DND-41 (cell line): Measurements from ENCODE around the gene CIDEA.

Experiments used
- ATAC-seq: fragments of 200-7000 bp; cut with Tn5 transposase; 3 replicates; pipeline ENCODE4 v1.9.1; 2021; ENCODE audit warnings: low read depth; ENCODE audit not compliant: insufficient read depth
- DNase-seq: peaks from one replicate; pipeline ENCODE4 v3.0.0-alpha.2; 2020
- H2AFZ ChIP-seq: 2 replicates; pipeline ENCODE4 v1.6.0; 2012; ENCODE audit warnings: low read depth, low read length
- H3K27ac ChIP-seq: 2 replicates; pipeline ENCODE4 v1.5.1; 2012; ENCODE audit warnings: low read length, inconsistent platforms
- H3K27me3 ChIP-seq: fragments of 200-600 bp; sonication (generic); 2 replicates; pipeline ENCODE4 v1.6.0; 2012; ENCODE audit warnings: low read length, mild to moderate bottlenecking, inconsistent platforms; ENCODE audit not compliant: insufficient read depth, poor library complexity
- H3K36me3 ChIP-seq: 2 replicates; pipeline ENCODE4 v1.5.1; 2012; ENCODE audit warnings: low read length, inconsistent platforms; ENCODE audit not compliant: insufficient read depth
- H3K4me1 ChIP-seq: 2 replicates; pipeline ENCODE4 v1.5.1; 2012; ENCODE audit warnings: mild to moderate bottlenecking, low read length; ENCODE audit not compliant: insufficient read depth
- H3K4me2 ChIP-seq: 2 replicates; pipeline ENCODE4 v1.6.0; 2012; ENCODE audit warnings: mild to moderate bottlenecking, moderate library complexity, low read length, inconsistent platforms; ENCODE audit not compliant: insufficient read depth
- H3K4me3 ChIP-seq, 2 experiments: fragments of 200-600 bp in 1 of 2; shearing (Covaris generic) in 1 of 2; 2 replicates each; pipeline ENCODE4 v1.5.1; 2012 to 2016; ENCODE audit warnings: inconsistent platforms in 2 of 2, low read length in 2 of 2, mild to moderate bottlenecking in 2 of 2, low read depth in 1 of 2, moderate library complexity in 1 of 2
- H3K79me2 ChIP-seq: 2 replicates; pipeline ENCODE4 v1.6.0; 2012; ENCODE audit warnings: low read length, inconsistent platforms; ENCODE audit not compliant: insufficient read depth
- H3K9ac ChIP-seq: 2 replicates; pipeline ENCODE4 v1.6.0; 2012; ENCODE audit warnings: low read depth, mild to moderate bottlenecking, inconsistent platforms, low read length, moderate library complexity
- H3K9me3 ChIP-seq: 2 replicates; pipeline ENCODE4 v1.5.1; 2012; ENCODE audit warnings: low read length, moderate library complexity, mild to moderate bottlenecking, inconsistent platforms; ENCODE audit not compliant: insufficient read depth, severe bottlenecking
- H4K20me1 ChIP-seq: 2 replicates; pipeline ENCODE4 v1.6.0; 2012; ENCODE audit warnings: low read length; ENCODE audit not compliant: insufficient read depth
- CTCF ChIP-seq: IDR thresholded peaks from 2 replicates; pipeline ENCODE4 v1.5.1; 2012; ENCODE audit warnings: borderline replicate concordance, low read length, moderate library complexity, mild to moderate bottlenecking; ENCODE audit not compliant: poor library complexity, severe bottlenecking; ENCODE audit errors: extremely low read depth
- EZH2 ChIP-seq: IDR thresholded peaks from 3 replicates; pipeline ENCODE4 v1.6.1; 2012; ENCODE audit warnings: borderline replicate concordance, low read depth, mild to moderate bottlenecking, moderate library complexity, low read length, inconsistent platforms; ENCODE audit not compliant: severe bottlenecking

Gene CIDEA

GRCh38 chr18:12271376-12272235 lies 17.4 kb downstream of the CIDEA start:
- Histone ChIP-seq H3K4me1 (peaks cover 8% of the 10 kb centered on the region), H3K4me2 (peak overlapping the region; percentile 91), H3K36me3 (no peaks in the 10 kb centered on the region), H3K27me3 (no peaks in the 10 kb centered on the region), H2AFZ (peak overlapping the region; percentile 84), H3K4me3 (peak overlapping the region; percentile 55 to 70), H3K79me2 (no peaks in the 10 kb centered on the region), H3K27ac (peak overlapping the region; percentile 76), H3K9ac (peak overlapping the region; percentile 62), H4K20me1 (no peaks in the 10 kb centered on the region), H3K9me3 (no peaks in the 10 kb centered on the region)
- ATAC-seq, result peak; percentile 99
- DNase-seq, result peak; percentile 82
- peak; percentile 59 for TF ChIP-seq CTCF
- TF ChIP-seq EZH2, result no peak

- no peaks in the 10 kb centered on the region for H4K20me1 ChIP-seq
- no peaks in the 10 kb centered on the region for H3K9me3 ChIP-seq
- DNase-seq, result no peak
- H3K27ac ChIP-seq, result no peak overlapping the region
- ATAC-seq, result no peak
- no peaks in the 10 kb centered on the region for H3K27me3 ChIP-seq
- H3K4me2 ChIP-seq, result no peak overlapping the region
- no peak overlapping the region for H3K9ac ChIP-seq
- H3K36me3 ChIP-seq, result no peaks in the 10 kb centered on the region
- peaks cover 8% of the 10 kb centered on the region for H3K4me1 ChIP-seq
- H3K79me2 ChIP-seq, result no peaks in the 10 kb centered on the region
- no peak overlapping the region for H2AFZ ChIP-seq
- no peak overlapping the region for H3K4me3 ChIP-seq
- TF ChIP-seq CTCF, result no peak
- no peak for TF ChIP-seq EZH2
These were observed 20.6 kb downstream of the CIDEA start for GRCh38 chr18:12274793-12275192.

GRCh38 chr18:12276736-12277554 lies 22.8 kb downstream of the CIDEA start:
- H3K4me2 ChIP-seq, result no peak overlapping the region
- TF ChIP-seq EZH2 (no peak), CTCF (no peak)
- H3K79me2 ChIP-seq, result no peaks in the 10 kb centered on the region
- no peaks in the 10 kb centered on the region for H3K4me1 ChIP-seq
- no peaks in the 10 kb centered on the region for H3K27me3 ChIP-seq
- no peak overlapping the region for H2AFZ ChIP-seq
- H3K36me3 ChIP-seq, result no peaks in the 10 kb centered on the region
- no peaks in the 10 kb centered on the region for H4K20me1 ChIP-seq
- no peak overlapping the region for H3K4me3 ChIP-seq
- no peak for ATAC-seq
- no peak overlapping the region for H3K9ac ChIP-seq
- no peaks in the 10 kb centered on the region for H3K9me3 ChIP-seq
- DNase-seq, result no peak
- H3K27ac ChIP-seq, result no peak overlapping the region
